ENCODE results near the gene MORN3.

- no peak for TF ChIP-seq CTCF (IDR thresholded peaks at IDR 0.05)
- TF ChIP-seq POLR2A (IDR thresholded peaks at IDR 0.05) = no peak
Observed at GRCh38 chr12:121673013-121673511, 3.6 kb upstream of the MORN3 start.

Measured in adrenal gland (tissue), 5 donors.